ENCODE data around the gene GPR161. TPM values are rescaled to one million over a fixed set of nuclear protein-coding genes. Genes with fewer than 3 reads are reported as not detected.
A peak's percentile ranks its signal among the peaks of the same experiment; 100 is the strongest.

GPR161 gene
- total and polyA plus RNA-seq, 9 of the 15 experiments (the other 6 are each of a cell fraction or from before 2014, with no cell fraction given) = 0.15 to 2.4 (median 0.76) TPM

GRCh38 chr1:168161459-168161858 lies 24.7 kb upstream of the GPR161 start (continued):
- TF ChIP-seq NFIC (IDR thresholded peaks at IDR 0.05) (peak; percentile 99), MTA3 (IDR thresholded peaks at IDR 0.05; ENCODE audit: borderline replicate concordance) (no peak), KLF1 (tag; IDR thresholded peaks at IDR 0.05) (no peak), SMARCA4 (IDR thresholded peaks at IDR 0.05) (peak; percentile 83), ZNF696 (CRISPR knock-in tag; conservative IDR thresholded peaks at IDR 0.05) (no peak), HDAC2 (IDR thresholded peaks at IDR 0.05) (peak; percentile 64; the same call in 1 of the 2 replicates), C11orf30 (IDR thresholded peaks at IDR 0.05; ENCODE audit: low read depth) (no peak), CCAR2 (IDR thresholded peaks at IDR 0.05; ENCODE audit: low read depth, low read length) (no peak), TEAD1 (CRISPR knock-in tag; IDR thresholded peaks at IDR 0.05) (no peak), CHCHD3 (CRISPR knock-in tag; IDR thresholded peaks at IDR 0.05) (no peak), ASH1L (IDR thresholded peaks at IDR 0.05; ENCODE audit: borderline replicate concordance, low read depth, partially characterized antibody) (no peak), MYBL2 (IDR thresholded peaks at IDR 0.05; ENCODE audit: low read depth) (no peak), MYBL2 (CRISPR knock-in tag; IDR thresholded peaks at IDR 0.05; ENCODE audit: borderline replicate concordance) (no peak), POLR2A (conservative IDR thresholded peaks at IDR 0.05) (no peak), CREB1 (IDR thresholded peaks at IDR 0.05) (0 out of 2 replicates have a peak, but pooled peaks have one; percentile 25), CREB1 (CRISPR knock-in tag; IDR thresholded peaks at IDR 0.05) (no peak)
- TF ChIP-seq, protein P1, sequence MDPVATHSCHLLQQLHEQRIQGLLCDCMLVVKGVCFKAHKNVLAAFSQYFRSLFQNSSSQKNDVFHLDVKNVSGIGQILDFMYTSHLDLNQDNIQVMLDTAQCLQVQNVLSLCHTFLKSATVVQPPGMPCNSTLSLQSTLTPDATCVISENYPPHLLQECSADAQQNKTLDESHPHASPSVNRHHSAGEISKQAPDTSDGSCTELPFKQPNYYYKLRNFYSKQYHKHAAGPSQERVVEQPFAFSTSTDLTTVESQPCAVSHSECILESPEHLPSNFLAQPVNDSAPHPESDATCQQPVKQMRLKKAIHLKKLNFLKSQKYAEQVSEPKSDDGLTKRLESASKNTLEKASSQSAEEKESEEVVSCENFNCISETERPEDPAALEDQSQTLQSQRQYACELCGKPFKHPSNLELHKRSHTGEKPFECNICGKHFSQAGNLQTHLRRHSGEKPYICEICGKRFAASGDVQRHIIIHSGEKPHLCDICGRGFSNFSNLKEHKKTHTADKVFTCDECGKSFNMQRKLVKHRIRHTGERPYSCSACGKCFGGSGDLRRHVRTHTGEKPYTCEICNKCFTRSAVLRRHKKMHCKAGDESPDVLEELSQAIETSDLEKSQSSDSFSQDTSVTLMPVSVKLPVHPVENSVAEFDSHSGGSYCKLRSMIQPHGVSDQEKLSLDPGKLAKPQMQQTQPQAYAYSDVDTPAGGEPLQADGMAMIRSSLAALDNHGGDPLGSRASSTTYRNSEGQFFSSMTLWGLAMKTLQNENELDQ (CRISPR knock-in tag; IDR thresholded peaks at IDR 0.05; ENCODE audit: borderline replicate concordance) = no peak
- TF ChIP-seq, protein P2, sequence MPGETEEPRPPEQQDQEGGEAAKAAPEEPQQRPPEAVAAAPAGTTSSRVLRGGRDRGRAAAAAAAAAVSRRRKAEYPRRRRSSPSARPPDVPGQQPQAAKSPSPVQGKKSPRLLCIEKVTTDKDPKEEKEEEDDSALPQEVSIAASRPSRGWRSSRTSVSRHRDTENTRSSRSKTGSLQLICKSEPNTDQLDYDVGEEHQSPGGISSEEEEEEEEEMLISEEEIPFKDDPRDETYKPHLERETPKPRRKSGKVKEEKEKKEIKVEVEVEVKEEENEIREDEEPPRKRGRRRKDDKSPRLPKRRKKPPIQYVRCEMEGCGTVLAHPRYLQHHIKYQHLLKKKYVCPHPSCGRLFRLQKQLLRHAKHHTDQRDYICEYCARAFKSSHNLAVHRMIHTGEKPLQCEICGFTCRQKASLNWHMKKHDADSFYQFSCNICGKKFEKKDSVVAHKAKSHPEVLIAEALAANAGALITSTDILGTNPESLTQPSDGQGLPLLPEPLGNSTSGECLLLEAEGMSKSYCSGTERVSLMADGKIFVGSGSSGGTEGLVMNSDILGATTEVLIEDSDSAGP (CRISPR knock-in tag; IDR thresholded peaks at IDR 0.05) = no peak
- TF ChIP-seq, protein P3, sequence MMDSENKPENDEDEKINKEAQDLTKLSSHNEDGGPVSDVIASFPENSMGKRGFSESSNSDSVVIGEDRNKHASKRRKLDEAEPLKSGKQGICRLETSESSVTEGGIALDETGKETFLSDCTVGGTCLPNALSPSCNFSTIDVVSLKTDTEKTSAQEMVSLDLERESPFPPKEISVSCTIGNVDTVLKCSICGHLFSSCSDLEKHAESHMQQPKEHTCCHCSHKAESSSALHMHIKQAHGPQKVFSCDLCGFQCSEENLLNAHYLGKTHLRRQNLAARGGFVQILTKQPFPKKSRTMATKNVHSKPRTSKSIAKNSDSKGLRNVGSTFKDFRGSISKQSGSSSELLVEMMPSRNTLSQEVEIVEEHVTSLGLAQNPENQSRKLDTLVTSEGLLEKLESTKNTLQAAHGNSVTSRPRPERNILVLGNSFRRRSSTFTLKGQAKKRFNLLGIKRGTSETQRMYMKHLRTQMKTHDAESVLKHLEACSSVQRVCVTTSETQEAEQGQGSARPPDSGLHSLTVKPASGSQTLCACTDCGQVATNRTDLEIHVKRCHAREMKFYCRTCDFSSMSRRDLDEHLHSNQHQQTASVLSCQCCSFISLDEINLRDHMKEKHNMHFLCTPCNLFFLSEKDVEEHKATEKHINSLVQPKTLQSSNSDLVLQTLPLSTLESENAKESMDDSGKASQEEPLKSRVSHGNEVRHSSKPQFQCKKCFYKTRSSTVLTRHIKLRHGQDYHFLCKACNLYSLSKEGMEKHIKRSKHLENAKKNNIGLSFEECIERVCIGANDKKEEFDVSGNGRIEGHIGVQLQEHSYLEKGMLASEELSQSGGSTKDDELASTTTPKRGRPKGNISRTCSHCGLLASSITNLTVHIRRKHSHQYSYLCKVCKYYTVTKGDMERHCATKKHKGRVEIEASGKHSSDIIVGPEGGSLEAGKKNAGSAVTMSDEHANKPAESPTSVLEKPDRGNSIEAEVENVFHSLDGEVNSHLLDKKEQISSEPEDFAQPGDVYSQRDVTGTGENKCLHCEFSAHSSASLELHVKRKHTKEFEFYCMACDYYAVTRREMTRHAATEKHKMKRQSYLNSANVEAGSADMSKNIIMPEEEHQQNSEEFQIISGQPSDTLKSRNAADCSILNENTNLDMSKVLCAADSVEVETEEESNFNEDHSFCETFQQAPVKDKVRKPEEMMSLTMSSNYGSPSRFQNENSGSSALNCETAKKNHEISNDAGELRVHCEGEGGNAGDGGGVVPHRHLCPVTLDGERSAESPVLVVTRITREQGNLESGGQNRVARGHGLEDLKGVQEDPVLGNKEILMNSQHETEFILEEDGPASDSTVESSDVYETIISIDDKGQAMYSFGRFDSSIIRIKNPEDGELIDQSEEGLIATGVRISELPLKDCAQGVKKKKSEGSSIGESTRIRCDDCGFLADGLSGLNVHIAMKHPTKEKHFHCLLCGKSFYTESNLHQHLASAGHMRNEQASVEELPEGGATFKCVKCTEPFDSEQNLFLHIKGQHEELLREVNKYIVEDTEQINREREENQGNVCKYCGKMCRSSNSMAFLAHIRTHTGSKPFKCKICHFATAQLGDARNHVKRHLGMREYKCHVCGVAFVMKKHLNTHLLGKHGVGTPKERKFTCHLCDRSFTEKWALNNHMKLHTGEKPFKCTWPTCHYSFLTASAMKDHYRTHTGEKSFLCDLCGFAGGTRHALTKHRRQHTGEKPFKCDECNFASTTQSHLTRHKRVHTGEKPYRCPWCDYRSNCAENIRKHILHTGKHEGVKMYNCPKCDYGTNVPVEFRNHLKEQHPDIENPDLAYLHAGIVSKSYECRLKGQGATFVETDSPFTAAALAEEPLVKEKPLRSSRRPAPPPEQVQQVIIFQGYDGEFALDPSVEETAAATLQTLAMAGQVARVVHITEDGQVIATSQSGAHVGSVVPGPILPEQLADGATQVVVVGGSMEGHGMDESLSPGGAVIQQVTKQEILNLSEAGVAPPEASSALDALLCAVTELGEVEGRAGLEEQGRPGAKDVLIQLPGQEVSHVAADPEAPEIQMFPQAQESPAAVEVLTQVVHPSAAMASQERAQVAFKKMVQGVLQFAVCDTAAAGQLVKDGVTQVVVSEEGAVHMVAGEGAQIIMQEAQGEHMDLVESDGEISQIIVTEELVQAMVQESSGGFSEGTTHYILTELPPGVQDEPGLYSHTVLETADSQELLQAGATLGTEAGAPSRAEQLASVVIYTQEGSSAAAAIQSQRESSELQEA (IDR thresholded peaks at IDR 0.05; ENCODE audit: low read depth) = no peak

All from K562 (cell line).